Muscle layer of colon (tissue), 2 donors: Measurements from ENCODE around the gene RBM26.

Experiments
- H3K27ac ChIP-seq: one replicate; pipeline ENCODE4 v1.7.0; 2013; ENCODE audit warnings: low read depth, mild to moderate bottlenecking, low read length, moderate library complexity
- H3K27me3 ChIP-seq, 2 donors: one replicate each; pipeline ENCODE4 v1.7.0; 2013; ENCODE audit warnings: low read length in 2 of 2, mild to moderate bottlenecking in 2 of 2; ENCODE audit not compliant: insufficient read depth in 2 of 2, control insufficient read depth in 1 of 2
- H3K36me3 ChIP-seq: one replicate; pipeline ENCODE4 v1.7.0; 2013; ENCODE audit warnings: mild to moderate bottlenecking, low read length; ENCODE audit not compliant: insufficient read depth
- H3K4me1 ChIP-seq: one replicate; pipeline ENCODE4 v1.7.0; 2013; ENCODE audit warnings: mild to moderate bottlenecking, low read length; ENCODE audit not compliant: insufficient read depth
- H3K4me3 ChIP-seq, 2 donors: one replicate each; pipeline ENCODE4 v1.7.0; 2013; ENCODE audit warnings: low read length in 2 of 2, low read depth in 1 of 2, mild to moderate bottlenecking in 1 of 2, moderate library complexity in 1 of 2
- H3K9ac ChIP-seq: one replicate; pipeline ENCODE4 v1.7.0; 2013; ENCODE audit warnings: low read length
- H3K9me3 ChIP-seq: one replicate; pipeline ENCODE4 v1.7.0; 2013; ENCODE audit warnings: mild to moderate bottlenecking, low read length
- donor health status: abdominal sarcoma.
- donor health status: Adenocarcinoma of cecum.

Gene RBM26

DNA sequence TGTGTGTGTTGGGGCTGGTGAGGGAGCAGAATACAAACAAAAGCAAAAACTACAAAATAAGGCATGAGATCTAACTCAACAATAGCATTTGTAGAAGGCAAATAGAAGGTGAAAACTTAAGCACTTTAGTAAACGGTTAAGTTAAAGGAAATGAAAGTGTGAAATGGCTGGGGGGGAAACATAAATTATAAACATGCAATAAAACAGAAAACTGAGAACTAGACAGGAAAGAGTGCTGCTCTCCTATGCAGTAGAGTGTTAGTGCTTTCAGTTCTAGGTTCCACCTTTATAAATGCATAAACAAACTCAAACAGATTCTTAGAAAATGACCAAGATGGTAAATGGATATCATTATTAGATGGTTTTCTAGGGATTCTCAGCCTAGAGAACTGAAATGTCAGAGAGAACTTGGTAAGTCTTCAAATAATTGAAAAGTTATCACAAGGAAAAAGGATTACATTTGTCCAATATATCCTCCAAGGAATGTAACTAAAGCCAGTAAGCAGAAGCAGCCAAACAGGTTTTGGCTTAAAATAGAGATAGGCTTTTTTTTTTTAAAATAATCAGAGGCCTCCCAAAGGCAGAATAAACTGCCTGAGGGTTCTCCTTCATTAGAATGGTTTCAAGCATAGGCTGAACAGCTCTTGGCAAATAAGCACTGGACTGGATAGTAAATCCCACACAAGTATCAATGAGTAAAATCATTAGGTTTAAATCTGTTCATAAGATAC lies 23.3 kb downstream of the RBM26 start:
- Histone ChIP-seq H3K9ac (no peak overlapping the region), H3K9me3 (no peaks in the 10 kb centered on the region), H3K36me3 (peaks cover 4% of the 10 kb centered on the region), H3K4me1 (peaks cover 16% of the 10 kb centered on the region), H3K27me3 (no peaks in the 10 kb centered on the region), H3K27ac (no peak overlapping the region), H3K4me3 (no peak overlapping the region)

DNA sequence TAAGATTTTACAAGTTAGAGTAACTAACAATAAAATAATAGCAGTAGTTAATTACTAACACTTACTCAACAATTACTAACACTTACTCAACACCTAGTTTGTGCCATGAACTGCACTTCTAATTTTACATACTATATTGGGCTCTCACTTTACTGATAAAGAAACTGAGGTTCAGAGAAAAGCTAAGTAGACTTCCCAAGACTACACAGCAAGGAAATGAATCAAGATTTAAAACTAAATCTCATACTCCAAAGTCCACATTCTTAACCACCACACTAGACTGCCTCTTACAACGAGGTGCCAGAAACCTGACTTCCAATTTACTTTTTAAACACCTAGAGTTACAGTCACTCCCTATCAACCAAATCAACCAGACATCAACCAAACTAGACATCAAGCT lies 25.1 kb downstream of the RBM26 start:
- Histone ChIP-seq H3K9ac (no peak overlapping the region), H3K36me3 (peaks cover 19% of the 10 kb centered on the region), H3K4me1 (peaks cover 13% of the 10 kb centered on the region), H3K9me3 (no peaks in the 10 kb centered on the region), H3K4me3 (no peak overlapping the region), H3K27me3 (no peaks in the 10 kb centered on the region), H3K27ac (no peak overlapping the region)

DNA sequence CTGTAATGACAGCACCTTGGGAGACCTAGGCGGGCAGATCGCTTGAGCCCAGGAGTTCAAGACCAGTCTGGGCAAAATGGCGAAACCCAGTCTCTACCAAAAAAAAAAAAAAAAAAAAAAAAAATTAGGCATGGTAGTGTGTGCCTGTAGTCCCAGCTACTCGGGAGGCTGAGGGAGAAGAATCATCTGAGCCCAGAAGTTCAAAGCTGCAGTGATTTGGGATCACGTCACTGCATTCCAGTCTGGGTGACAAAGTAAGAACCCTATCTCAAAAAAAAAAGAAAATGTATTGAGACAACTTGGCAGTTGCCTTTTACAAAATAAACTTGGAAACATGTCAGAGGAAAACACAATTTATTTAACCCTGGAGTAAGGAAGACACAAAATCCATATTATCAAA lies 26.8 kb downstream of the RBM26 start:
- peaks cover 8% of the 10 kb centered on the region for H3K4me1 ChIP-seq
- peaks cover 22% of the 10 kb centered on the region for H3K36me3 ChIP-seq
- no peaks in the 10 kb centered on the region for H3K9me3 ChIP-seq
- H3K9ac ChIP-seq: no peak overlapping the region
- no peak overlapping the region for H3K4me3 ChIP-seq
- no peaks in the 10 kb centered on the region for H3K27me3 ChIP-seq
- no peak overlapping the region for H3K27ac ChIP-seq

- Histone ChIP-seq H3K36me3 (peaks cover 23% of the 10 kb centered on the region), H3K27me3 (no peaks in the 10 kb centered on the region), H3K4me1 (no peaks in the 10 kb centered on the region), H3K9ac (no peak overlapping the region), H3K9me3 (no peaks in the 10 kb centered on the region), H3K4me3 (no peak overlapping the region), H3K27ac (no peak overlapping the region)
These were observed 29.2 kb downstream of the RBM26 start for GRCh38 chr13:79376843-79377242.

GRCh38 chr13:79374578-79374977 lies 31.5 kb downstream of the RBM26 start:
- no peaks in the 10 kb centered on the region for H3K9me3 ChIP-seq
- H3K27ac ChIP-seq: no peak overlapping the region
- H3K36me3 ChIP-seq: peaks cover 35% of the 10 kb centered on the region
- H3K4me1 ChIP-seq: no peaks in the 10 kb centered on the region
- no peaks in the 10 kb centered on the region for H3K27me3 ChIP-seq
- H3K4me3 ChIP-seq: no peak overlapping the region
- H3K9ac ChIP-seq: no peak overlapping the region

DNA sequence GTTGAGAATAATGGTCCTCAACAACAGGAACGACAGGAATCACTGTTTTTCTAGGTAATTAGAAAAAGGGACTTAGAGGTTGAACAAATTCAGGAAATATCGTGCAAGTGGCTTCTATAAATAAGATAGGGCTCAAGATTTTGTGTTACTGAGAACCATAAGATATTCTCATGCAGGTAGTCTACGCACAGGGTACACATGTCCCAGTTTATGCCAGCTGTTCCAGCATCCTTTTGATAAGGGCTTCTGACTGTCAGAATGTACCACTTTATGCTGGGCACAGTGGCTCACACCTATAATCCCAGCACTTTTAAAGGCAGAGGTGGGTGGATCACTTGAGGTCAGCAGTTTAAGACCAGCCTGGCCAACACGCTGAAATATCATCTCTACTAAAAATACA lies 32.1 kb downstream of the RBM26 start:
- H3K36me3 ChIP-seq: peaks cover 35% of the 10 kb centered on the region
- no peak overlapping the region for H3K9ac ChIP-seq
- H3K27ac ChIP-seq: no peak overlapping the region
- H3K4me1 ChIP-seq: no peaks in the 10 kb centered on the region
- no peaks in the 10 kb centered on the region for H3K9me3 ChIP-seq
- H3K27me3 ChIP-seq: no peaks in the 10 kb centered on the region
- no peak overlapping the region for H3K4me3 ChIP-seq

- H3K4me3 ChIP-seq: no peak overlapping the region
- H3K9me3 ChIP-seq: no peaks in the 10 kb centered on the region
- H3K36me3 ChIP-seq: peaks cover 49% of the 10 kb centered on the region
- H3K27ac ChIP-seq: no peak overlapping the region
- no peaks in the 10 kb centered on the region for H3K4me1 ChIP-seq
- H3K27me3 ChIP-seq: no peaks in the 10 kb centered on the region
- no peak overlapping the region for H3K9ac ChIP-seq
These were observed 36.8 kb downstream of the RBM26 start for GRCh38 chr13:79369226-79369625.

GRCh38 chr13:79365981-79366380 lies 40.1 kb downstream of the RBM26 start:
- Histone ChIP-seq H3K9me3 (no peaks in the 10 kb centered on the region), H3K9ac (no peak overlapping the region), H3K4me3 (no peak overlapping the region), H3K36me3 (peaks cover 44% of the 10 kb centered on the region), H3K27me3 (no peaks in the 10 kb centered on the region), H3K27ac (no peak overlapping the region), H3K4me1 (no peaks in the 10 kb centered on the region)

GRCh38 chr13:79361299-79361698 lies 44.8 kb downstream of the RBM26 start:
- Histone ChIP-seq H3K4me3 (no peak overlapping the region), H3K27me3 (no peaks in the 10 kb centered on the region), H3K36me3 (peaks cover 35% of the 10 kb centered on the region), H3K27ac (no peak overlapping the region), H3K9me3 (no peaks in the 10 kb centered on the region), H3K9ac (no peak overlapping the region), H3K4me1 (no peaks in the 10 kb centered on the region)

- no peak overlapping the region for H3K9ac ChIP-seq
- H3K4me3 ChIP-seq: no peak overlapping the region
- no peaks in the 10 kb centered on the region for H3K27me3 ChIP-seq
- peaks cover 29% of the 10 kb centered on the region for H3K36me3 ChIP-seq
- H3K9me3 ChIP-seq: no peaks in the 10 kb centered on the region
- no peaks in the 10 kb centered on the region for H3K4me1 ChIP-seq
- H3K27ac ChIP-seq: no peak overlapping the region
These were observed 46.0 kb downstream of the RBM26 start for GRCh38 chr13:79360095-79360494.

DNA sequence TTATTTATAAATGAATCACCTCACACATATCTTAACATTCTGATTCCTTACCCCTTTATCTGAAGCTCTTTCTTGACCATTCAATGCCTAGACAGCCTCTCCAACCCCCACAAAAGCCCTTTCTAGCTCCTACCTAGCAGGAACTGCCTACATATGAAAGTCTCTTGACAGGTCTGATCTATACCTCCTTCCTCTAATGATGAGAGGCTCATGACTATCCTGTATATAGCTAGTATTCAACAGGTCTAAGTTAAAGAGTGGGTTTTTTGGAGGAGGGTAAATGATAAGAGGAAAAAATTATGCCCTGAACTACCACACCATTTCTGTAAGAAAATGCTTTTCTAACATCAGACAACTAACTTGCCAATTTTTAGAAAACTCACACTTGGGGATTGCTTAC lies 47.0 kb downstream of the RBM26 start:
- H3K36me3 ChIP-seq: peaks cover 29% of the 10 kb centered on the region
- H3K27me3 ChIP-seq: no peaks in the 10 kb centered on the region
- H3K4me3 ChIP-seq: no peak overlapping the region
- no peak overlapping the region for H3K27ac ChIP-seq
- H3K9me3 ChIP-seq: no peaks in the 10 kb centered on the region
- H3K9ac ChIP-seq: no peak overlapping the region
- no peaks in the 10 kb centered on the region for H3K4me1 ChIP-seq

DNA sequence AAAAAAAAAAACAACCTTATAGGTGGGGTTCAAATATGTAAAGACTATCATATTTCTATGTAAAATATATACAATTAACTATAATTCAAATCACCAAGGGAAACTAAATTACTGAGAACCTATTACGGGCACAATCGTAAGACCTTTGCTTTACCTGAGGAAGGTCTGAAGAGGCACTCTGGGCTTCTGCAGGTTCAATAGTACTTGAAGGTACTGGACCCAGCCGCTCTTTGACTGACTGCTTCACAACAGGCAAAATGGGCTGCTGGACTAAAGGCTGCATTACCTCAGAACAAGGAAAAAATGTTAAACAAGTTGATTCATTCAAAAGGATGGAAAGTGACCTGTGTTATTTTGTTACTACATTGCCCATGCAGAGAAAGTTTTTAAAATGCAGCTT lies 51.8 kb downstream of the RBM26 start:
- H3K4me3 ChIP-seq: no peak overlapping the region
- no peaks in the 10 kb centered on the region for H3K4me1 ChIP-seq
- no peak overlapping the region for H3K9ac ChIP-seq
- H3K9me3 ChIP-seq: no peaks in the 10 kb centered on the region
- H3K36me3 ChIP-seq: peaks cover 37% of the 10 kb centered on the region
- H3K27ac ChIP-seq: no peak overlapping the region
- no peaks in the 10 kb centered on the region for H3K27me3 ChIP-seq
